Right hindlimb (tissue), 1 donor: ENCODE data around the gene OR2F1.

Experiments
- DNase-seq: peaks from one replicate; pipeline ENCODE4 v3.0.0-alpha.2; 2018

Gene OR2F1

GRCh38 chr7:143954135-143954534 is 509 bp upstream of the OR2F1 start:
- DNase-seq = no peak

- DNase-seq = no peak
Observed at GRCh38 chr7:143958781-143959180, 4.1 kb downstream of the OR2F1 start.

- DNase-seq = no peak
Observed at GRCh38 chr7:143960813-143961610, 6.4 kb downstream of the OR2F1 start.

- DNase-seq = no peak
Observed at GRCh38 chr7:143965280-143965679, 10.6 kb downstream of the OR2F1 start.

- DNase-seq = no peak
Observed at GRCh38 chr7:143967398-143967797, 12.8 kb downstream of the OR2F1 start.

GRCh38 chr7:143973870-143974416 is 19.3 kb downstream of the OR2F1 start:
- no peak for DNase-seq

GRCh38 chr7:143974459-143974858 is 19.8 kb downstream of the OR2F1 start:
- DNase-seq = no peak

GRCh38 chr7:143975617-143976016 is 21.0 kb downstream of the OR2F1 start:
- DNase-seq = no peak

- DNase-seq = no peak
Observed at GRCh38 chr7:143978585-143978984, 23.9 kb downstream of the OR2F1 start.

- no peak for DNase-seq
Observed at GRCh38 chr7:143979359-143979758, 24.7 kb downstream of the OR2F1 start.

- no peak for DNase-seq
Observed at GRCh38 chr7:143979998-143980397, 25.4 kb downstream of the OR2F1 start.

GRCh38 chr7:143980746-143981510 is 26.3 kb downstream of the OR2F1 start:
- no peak for DNase-seq

- DNase-seq = no peak
Observed at GRCh38 chr7:143983960-143984359, 29.3 kb downstream of the OR2F1 start.

GRCh38 chr7:143987513-143987912 is 32.9 kb downstream of the OR2F1 start:
- DNase-seq = no peak

- no peak for DNase-seq
Observed at GRCh38 chr7:143988976-143989745, 34.5 kb downstream of the OR2F1 start.

GRCh38 chr7:143992670-143993069 is 38.0 kb downstream of the OR2F1 start:
- DNase-seq = no peak

- DNase-seq = no peak
Observed at GRCh38 chr7:143993924-143994323, 39.3 kb downstream of the OR2F1 start.

GRCh38 chr7:144000020-144000419 is 45.4 kb downstream of the OR2F1 start, which contains the start of gene OR6B1:
Gene OR6B1, plus strand, starts transcription at chr7:144000320. Its CDS starts 3,677 bp downstream, at chr7:144003997.
- DNase-seq = no peak

- no peak for DNase-seq
Observed at GRCh38 chr7:144001543-144001942, 46.9 kb downstream of the OR2F1 start.

- no peak for DNase-seq
Observed at GRCh38 chr7:144004703-144005102, 50.1 kb downstream of the OR2F1 start.

GRCh38 chr7:144006029-144006691 is 51.5 kb downstream of the OR2F1 start:
- no peak for DNase-seq

- no peak for DNase-seq
Observed at GRCh38 chr7:144006692-144007042, 52.0 kb downstream of the OR2F1 start.

- no peak for DNase-seq
Observed at GRCh38 chr7:144009361-144009760, 54.7 kb downstream of the OR2F1 start.
